Tibial nerve (tissue), 4 donors: ENCODE results near the gene SLC1A1. TPM values are rescaled to one million over a fixed set of nuclear protein-coding genes. Genes with fewer than 3 reads are reported as not detected.

Experiments used
- DNase-seq, 2 donors: peaks; one replicate each; pipeline ENCODE4 v3.0.0-alpha.2; 2019; ENCODE audit warnings: low spot score in 2 of 2
- H3K27ac ChIP-seq, 4 donors: fragments of 200-600 bp; sonication (generic) in 3 of 4; one replicate each; pipeline ENCODE4 v1.5.1; 2017 to 2019; ENCODE audit warnings: mild to moderate bottlenecking in 1 of 4
- H3K27me3 ChIP-seq, 2 donors: fragments of 200-600 bp; sonication (generic) in 1 of 2; one replicate each; pipeline versions ENCODE4 v1.5.1 to v1.6.0; 2017 to 2019
- H3K36me3 ChIP-seq, 3 donors: fragments of 200-600 bp; sonication (generic); one replicate each; pipeline ENCODE4 v1.5.1; 2018 to 2019
- H3K4me1 ChIP-seq, 4 donors: fragments of 200-600 bp; sonication (generic) in 3 of 4; one replicate each; pipeline ENCODE4 v1.5.1; 2017 to 2019
- H3K4me3 ChIP-seq, 4 donors: fragments of 200-600 bp; sonication (generic) in 3 of 4; one replicate each; pipeline ENCODE4 v1.5.1; 2017 to 2019; ENCODE audit warnings: mild to moderate bottlenecking in 1 of 4, moderate library complexity in 1 of 4
- H3K9me3 ChIP-seq, 4 donors: fragments of 200-600 bp; sonication (generic) in 3 of 4; one replicate each; pipeline ENCODE4 v1.5.1; 2017 to 2019
- CTCF ChIP-seq, 5 experiments: fragments of 200-600 bp in 3 of 5; fragments of 450-650 bp in 2 of 5; sonication (generic) in 3 of 5; IDR thresholded peaks; one replicate each; pipeline ENCODE4 v1.5.1; 2016 to 2019; ENCODE audit warnings: antibody characterized with exemption in 5 of 5, mild to moderate bottlenecking in 3 of 5, moderate library complexity in 2 of 5
- EP300 ChIP-seq, 2 donors: sonication (generic); formaldehyde crosslinking; IDR thresholded peaks; one replicate each; pipeline ENCODE4 v1.6.1; 2017; ENCODE audit warnings: antibody characterized with exemption in 2 of 2, mild to moderate bottlenecking in 1 of 2
- POLR2A ChIP-seq, 2 donors: fragments of 450-650 bp; IDR thresholded peaks; one replicate each; pipeline ENCODE4 v1.6.1; 2017; ENCODE audit warnings: antibody characterized with exemption in 2 of 2, mild to moderate bottlenecking in 2 of 2, moderate library complexity in 2 of 2
- WGBS, 2 donors: methylation state at CpG; one replicate each; pipeline ENCODE4 v1.1.5; 2018; 5-methylcytosine and 5-hydroxymethylcytosine counted together
- total RNA-seq, 4 donors: library from RNA; depleted of rRNA; stranded (reverse); fragments of >200 nt; gene quantifications; one replicate each; pipeline ENCODE4 v1.1.0, GENCODE V29; 2016

SLC1A1 gene
- total RNA-seq, 4 donors from 2014 or later: 4.0 to 16.8 (median 6.7) TPM

DNA sequence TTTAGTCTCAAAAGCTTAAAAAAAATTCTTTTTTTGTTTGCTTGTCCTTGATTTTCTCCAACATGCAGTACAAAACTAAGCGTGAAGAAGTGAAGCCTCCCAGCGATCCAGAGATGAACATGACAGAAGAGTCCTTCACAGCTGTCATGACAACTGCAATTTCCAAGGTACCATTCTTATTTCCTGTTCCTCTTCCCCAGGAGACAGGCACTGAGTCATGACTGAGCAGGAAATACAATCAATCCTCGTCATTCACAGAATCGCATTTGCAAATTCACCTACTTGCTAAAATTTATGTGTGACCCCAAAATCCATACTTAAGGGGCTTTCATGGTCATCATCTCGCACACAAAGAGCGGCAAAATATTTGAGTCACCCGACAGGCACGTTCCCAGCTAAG lies 77.3 kb downstream of the SLC1A1 start:
- no peak for TF ChIP-seq CTCF (IDR thresholded peaks at IDR 0.05)
- TF ChIP-seq EP300 (IDR thresholded peaks at IDR 0.05): no peak
- no peak for TF ChIP-seq POLR2A (IDR thresholded peaks at IDR 0.05)
- Histone ChIP-seq H3K4me3 (no peak overlapping the region), H3K27me3 (no peaks in the 10 kb centered on the region), H3K27ac (no peak overlapping the region), H3K4me1 (peaks cover 0 to 8% (median 0%) of the 10 kb centered on the region in 4 donors), H3K9me3 (no peaks in the 10 kb centered on the region), H3K36me3 (no peaks in the 10 kb centered on the region)
- 85 to 90% methylated on average over 8 of the region's 8 CpGs for WGBS, 2 donors
- no peak for DNase-seq

DNA sequence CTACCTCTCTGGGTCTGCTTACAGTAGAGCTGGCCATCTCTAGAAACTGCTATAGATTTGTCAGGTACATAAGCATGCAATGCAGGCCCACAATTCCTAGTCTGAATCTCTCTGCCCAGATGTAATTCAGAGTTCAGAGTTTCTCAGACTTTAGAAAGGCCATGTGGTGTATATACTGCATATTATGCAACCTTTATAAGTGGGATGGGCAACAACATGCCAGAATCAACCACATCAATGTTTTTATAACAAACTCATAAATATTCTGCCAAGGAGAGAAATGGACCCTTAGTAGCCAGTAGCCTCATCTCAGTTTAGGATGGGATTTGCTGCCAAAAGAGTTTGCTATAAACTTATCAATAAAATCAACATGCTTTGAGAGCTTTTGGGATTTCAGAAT lies 78.8 kb downstream of the SLC1A1 start:
- H3K4me3 ChIP-seq: no peak overlapping the region
- TF ChIP-seq POLR2A (IDR thresholded peaks at IDR 0.05) (no peak), CTCF (IDR thresholded peaks at IDR 0.05) (no peak), EP300 (IDR thresholded peaks at IDR 0.05) (no peak)
- no peak for DNase-seq
- H3K4me1 ChIP-seq: peaks cover 0 to 8% (median 0%) of the 10 kb centered on the region in 4 donors
- H3K27ac ChIP-seq: no peak overlapping the region
- no peaks in the 10 kb centered on the region for H3K27me3 ChIP-seq
- H3K9me3 ChIP-seq: no peaks in the 10 kb centered on the region
- no peaks in the 10 kb centered on the region for H3K36me3 ChIP-seq

DNA sequence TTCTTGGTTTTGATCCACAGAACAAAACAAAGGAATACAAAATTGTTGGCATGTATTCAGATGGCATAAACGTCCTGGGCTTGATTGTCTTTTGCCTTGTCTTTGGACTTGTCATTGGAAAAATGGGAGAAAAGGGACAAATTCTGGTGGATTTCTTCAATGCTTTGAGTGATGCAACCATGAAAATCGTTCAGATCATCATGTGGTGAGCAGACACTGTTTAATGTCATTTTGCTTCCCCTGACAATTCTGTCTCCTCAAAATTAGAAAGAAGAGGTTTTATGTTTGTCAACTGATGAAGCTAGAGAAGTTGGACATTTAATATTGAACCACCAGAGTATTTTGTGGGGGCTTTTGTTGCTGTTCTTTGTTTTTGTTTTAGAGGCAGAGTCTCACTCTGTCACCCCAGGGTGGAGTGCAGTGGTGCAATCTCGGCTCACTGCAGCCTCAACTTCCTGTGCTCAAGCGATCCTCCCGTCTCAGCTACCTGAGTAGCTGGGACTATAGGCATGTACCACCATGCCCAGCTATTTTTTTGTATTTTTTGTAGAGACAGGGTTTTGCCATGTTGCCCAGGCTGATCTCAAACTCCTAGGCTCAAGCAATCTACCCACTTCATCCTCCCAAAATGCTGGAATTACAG lies 82.0 kb downstream of the SLC1A1 start:
- H3K9me3 ChIP-seq: no peaks in the 10 kb centered on the region
- TF ChIP-seq CTCF (IDR thresholded peaks at IDR 0.05): no peak
- TF ChIP-seq POLR2A (IDR thresholded peaks at IDR 0.05): no peak
- no peak for TF ChIP-seq EP300 (IDR thresholded peaks at IDR 0.05)
- DNase-seq: no peak
- H3K4me1 ChIP-seq: no peaks in the 10 kb centered on the region
- H3K27me3 ChIP-seq: no peaks in the 10 kb centered on the region
- 63 to 71% methylated on average over 5 of the region's 5 CpGs for WGBS, 2 donors
- no peak overlapping the region for H3K27ac ChIP-seq
- H3K36me3 ChIP-seq: peaks cover 0 to 12% (median 0%) of the 10 kb centered on the region in 3 donors
- H3K4me3 ChIP-seq: no peak overlapping the region

DNA sequence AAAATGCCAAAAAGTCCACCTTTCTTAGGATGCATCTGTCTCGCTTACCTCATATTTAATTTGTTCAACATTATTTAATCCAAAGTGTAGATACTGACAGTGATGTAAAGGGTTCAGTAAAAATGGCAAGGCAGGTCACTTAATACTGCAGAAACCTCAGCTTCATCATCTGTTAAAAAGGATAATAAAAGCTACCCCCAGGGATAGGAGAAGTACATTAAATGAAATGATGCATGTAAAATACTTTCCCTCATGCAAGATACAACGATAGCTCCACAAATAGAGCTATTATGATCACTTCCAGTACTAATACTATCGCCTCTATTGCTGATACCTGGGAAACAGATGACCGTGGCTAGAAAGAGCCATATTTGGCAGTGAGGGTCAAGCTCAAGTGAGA lies 82.9 kb downstream of the SLC1A1 start:
- no peaks in the 10 kb centered on the region for H3K4me1 ChIP-seq
- TF ChIP-seq CTCF (IDR thresholded peaks at IDR 0.05) (no peak), POLR2A (IDR thresholded peaks at IDR 0.05) (no peak)
- DNase-seq: no peak
- no peak overlapping the region for H3K4me3 ChIP-seq
- H3K27ac ChIP-seq: no peak overlapping the region
- H3K9me3 ChIP-seq: no peaks in the 10 kb centered on the region
- peaks cover 0 to 12% (median 0%) of the 10 kb centered on the region in 3 donors for H3K36me3 ChIP-seq
- WGBS, 2 donors: 72 to 76% methylated on average over 4 of the region's 4 CpGs
- no peaks in the 10 kb centered on the region for H3K27me3 ChIP-seq

DNA sequence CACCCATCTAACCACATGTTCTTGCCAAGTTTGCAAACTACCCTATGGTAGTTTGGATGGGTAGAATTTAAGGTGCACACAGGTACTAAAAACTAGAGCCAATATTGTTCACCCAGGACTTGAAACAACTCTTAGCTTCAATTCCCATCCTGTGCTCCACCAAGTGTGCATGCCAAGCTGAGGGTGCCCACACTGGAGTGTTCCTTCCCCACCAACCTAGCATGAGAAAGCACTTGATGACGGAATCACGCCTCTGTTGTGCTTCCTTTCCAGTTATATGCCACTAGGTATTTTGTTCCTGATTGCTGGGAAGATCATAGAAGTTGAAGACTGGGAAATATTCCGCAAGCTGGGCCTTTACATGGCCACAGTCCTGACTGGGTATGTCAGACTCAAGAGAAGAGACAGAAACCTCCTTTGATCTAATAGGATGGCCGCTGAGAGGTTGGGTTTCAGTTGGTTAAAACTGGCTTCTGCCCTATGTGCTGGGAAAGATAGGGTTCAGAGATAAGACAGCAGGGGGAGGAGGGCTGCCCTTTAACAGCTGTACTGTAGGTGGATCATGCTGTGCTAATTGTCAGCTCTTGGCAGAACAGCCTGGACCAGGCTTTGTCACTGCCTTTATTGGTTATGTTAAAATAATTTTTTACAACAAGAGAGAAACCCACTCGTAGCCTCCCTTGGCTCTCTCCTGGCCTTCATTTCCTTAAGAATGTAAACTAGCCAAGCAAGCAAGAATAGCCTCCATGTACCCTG lies 83.5 kb downstream of the SLC1A1 start:
- Histone ChIP-seq H3K4me1 (no peaks in the 10 kb centered on the region), H3K36me3 (peaks cover 0 to 12% (median 0%) of the 10 kb centered on the region in 3 donors), H3K27ac (no peak overlapping the region), H3K4me3 (no peak overlapping the region), H3K27me3 (no peaks in the 10 kb centered on the region), H3K9me3 (no peaks in the 10 kb centered on the region)
- DNase-seq: no peak
- WGBS, 2 donors: 83 to 86% methylated on average over 5 of the region's 5 CpGs
- TF ChIP-seq EP300 (IDR thresholded peaks at IDR 0.05): no peak
- no peak for TF ChIP-seq CTCF (IDR thresholded peaks at IDR 0.05)
- no peak for TF ChIP-seq POLR2A (IDR thresholded peaks at IDR 0.05)
